K562 (cell line): ENCODE results near the gene TCHP. TPM values are rescaled to one million over a fixed set of nuclear protein-coding genes. Genes with fewer than 3 reads are reported as not detected.

Experiments used
- ATAC-seq: fragments of 200-7000 bp; cut with Tn5 transposase; 3 replicates; pipeline ENCODE4 v1.9.1; 2020; ENCODE audit warnings: moderate library complexity
- BruUV-seq: library from RNA; stranded (reverse); fragments of 400-500 nt; replicated peaks from 2 replicates; lab custom pipeline; 2021; lab: Mats Ljungman, UMichigan
- CTCF ChIA-PET: fragments of 300-600 bp; formaldehyde crosslinking; extraction: SDS; loops from one replicate; lab custom pipeline; 2021; ENCODE audit warnings: low intra/inter-chr PET ratio; lab: Yijun Ruan, JAX
- POLR2A ChIA-PET: fragments of 300-600, 350-650 bp; sonication (Branson Sonifier 250); formaldehyde crosslinking; extraction: SDS; loops from one replicate; lab custom pipeline; 2021; ENCODE audit warnings: antibody characterized with exemption, inconsistent platforms; lab: Yijun Ruan, JAX
- DNase-seq, 4 experiments: peaks; one replicate each; pipeline versions ENCODE4 v3.0.0 to v3.0.0-alpha.2; 2011 to 2018; ENCODE audit warnings: low spot score in 3 of 4, mixed read lengths in 3 of 4; ENCODE audit errors: extremely low read depth in 1 of 4
- FAIRE-seq: peaks from 2 replicates; lab custom pipeline; 2011; peaks lifted over from hg19 to GRCh38; lab: Jason Lieb, UNC
- H2AFZ ChIP-seq: 2 replicates; pipeline ENCODE4 v1.6.0; 2011; ENCODE audit warnings: low read depth, low read length, control low read depth, inconsistent platforms
- H3K27ac ChIP-seq: fragments of 200-600 bp; 3 replicates; pipeline ENCODE4 v1.8.0; 2011; ENCODE audit warnings: low read depth, mild to moderate bottlenecking, control low read depth, inconsistent platforms, low read length, moderate library complexity, mixed read lengths; ENCODE audit errors: extremely low read depth
- H3K27me3 ChIP-seq, 2 experiments: fragments of 300-600 bp in 1 of 2; 2 replicates in 1 of 2; 3 replicates in 1 of 2; pipeline versions ENCODE4 v1.6.0 to v1.8.0; 2011; ENCODE audit warnings: inconsistent platforms in 2 of 2, low read length in 2 of 2, mild to moderate bottlenecking in 1 of 2, mixed read lengths in 1 of 2, moderate library complexity in 1 of 2; ENCODE audit not compliant: control insufficient read depth in 2 of 2, insufficient read depth in 2 of 2
- H3K36me3 ChIP-seq: fragments of 300-600 bp; 3 replicates; pipeline ENCODE4 v1.8.0; 2011; ENCODE audit warnings: mild to moderate bottlenecking, low read length, inconsistent platforms; ENCODE audit not compliant: control insufficient read depth, insufficient read depth
- H3K4me1 ChIP-seq, 2 experiments: fragments of 200-600 bp in 1 of 2; replicated peaks in 1 of 2; 2 replicates in 1 of 2; 3 replicates in 1 of 2; pipeline versions ENCODE4 v1.5.1 to v1.8.0; 2011; ENCODE audit warnings: inconsistent platforms in 2 of 2, low read length in 2 of 2, mild to moderate bottlenecking in 1 of 2, mixed read lengths in 1 of 2, moderate library complexity in 1 of 2; ENCODE audit not compliant: control insufficient read depth in 2 of 2, insufficient read depth in 2 of 2
- H3K4me2 ChIP-seq: 2 replicates; pipeline ENCODE4 v1.6.1; 2011; ENCODE audit warnings: low read length, control low read depth, inconsistent platforms, mixed read lengths; ENCODE audit not compliant: insufficient read depth
- H3K4me3 ChIP-seq: fragments of 200-600 bp; sonication (generic), shearing (Covaris generic); 2 replicates; pipeline ENCODE4 v1.5.1; 2016; ENCODE audit warnings: control low read depth, inconsistent platforms
- H3K79me2 ChIP-seq: fragments of 200-600 bp; 3 replicates; pipeline ENCODE4 v1.8.0; 2011; ENCODE audit warnings: low read length, inconsistent platforms; ENCODE audit not compliant: control insufficient read depth, insufficient read depth
- H3K9ac ChIP-seq, 2 experiments: 2 replicates each; pipeline versions ENCODE4 v1.6.0 to v1.6.1; 2011; ENCODE audit warnings: low read depth in 2 of 2, low read length in 2 of 2, control low read depth in 1 of 2, inconsistent platforms in 1 of 2, mild to moderate bottlenecking in 1 of 2, mixed read lengths in 1 of 2; ENCODE audit not compliant: insufficient read depth in 1 of 2
- H3K9me1 ChIP-seq: one replicate; pipeline ENCODE4 v1.6.0; 2011; ENCODE audit warnings: inconsistent platforms, mild to moderate bottlenecking, low read length, moderate library complexity; ENCODE audit not compliant: control insufficient read depth, insufficient read depth
- H3K9me3 ChIP-seq: replicated peaks from 2 replicates; pipeline ENCODE4 v1.5.1; 2011; ENCODE audit warnings: low read depth, low read length, inconsistent platforms; ENCODE audit not compliant: control insufficient read depth, insufficient read depth
- H4K20me1 ChIP-seq: replicated peaks from 2 replicates; pipeline ENCODE4 v1.6.1; 2011; ENCODE audit warnings: low read length, inconsistent platforms, mixed read lengths; ENCODE audit not compliant: control insufficient read depth, insufficient read depth
- KLF13 ChIP-seq: fragments of 450-650 bp; IDR thresholded peaks from 2 replicates; pipeline ENCODE4 v1.6.1; 2016; ENCODE audit warnings: missing genetic modification characterization, low read depth, mild to moderate bottlenecking, missing compliant biosample characterization, moderate library complexity, borderline replicate concordance
- MAFF ChIP-seq: IDR thresholded peaks from 2 replicates; pipeline ENCODE4 v1.6.1; 2012; ENCODE audit warnings: low read length, improper control_type of control experiment
- SP2 ChIP-seq: IDR thresholded peaks from 2 replicates; pipeline ENCODE4 v1.6.1; 2011; ENCODE audit warnings: mild to moderate bottlenecking, low read depth, low read length, moderate library complexity; ENCODE audit not compliant: poor library complexity, severe bottlenecking; ENCODE audit errors: extremely low read depth
- SRSF3 ChIP-seq: fragments of 200-400 bp; formaldehyde crosslinking; IDR thresholded peaks from 2 replicates; pipeline ENCODE4 v1.6.1; 2016; ENCODE audit warnings: mild to moderate bottlenecking, low read length, moderate library complexity; ENCODE audit not compliant: insufficient read depth
- STAT5B ChIP-seq: fragments of 250-450 bp; sonication (Bioruptor Pico); IDR thresholded peaks from 2 replicates; pipeline ENCODE4 v1.8.0; 2021; ENCODE audit warnings: mild to moderate bottlenecking, inconsistent platforms
- ZBTB8A ChIP-seq: fragments of 450-650 bp; IDR thresholded peaks from 2 replicates; pipeline ENCODE4 v1.6.1; 2018; ENCODE audit warnings: mild to moderate bottlenecking, moderate library complexity; ENCODE audit not compliant: partially characterized antibody
- ZNF311 ChIP-seq: fragments of 250-450 bp; sonication (Bioruptor Pico); IDR thresholded peaks from 2 replicates; pipeline ENCODE4 v1.4.0; 2020; ENCODE audit warnings: mild to moderate bottlenecking, moderate library complexity
- ZSCAN32 ChIP-seq: fragments of 450-650 bp; formaldehyde crosslinking; IDR thresholded peaks from 2 replicates; pipeline ENCODE4 v1.4.0; 2020; ENCODE audit warnings: mild to moderate bottlenecking, moderate library complexity
- WGBS: fragments of 100-300 bp; shearing (Covaris generic); methylation state at CpG from one replicate; pipeline ENCODE4 v1.1.6; 2016; ENCODE audit warnings: low coverage, mixed read lengths; ENCODE audit not compliant: insufficient coverage; ENCODE audit errors: missing lambda C conversion rate; 5-methylcytosine and 5-hydroxymethylcytosine counted together
- in situ Hi-C: fragments of 300-500 bp; cut with MboI; formaldehyde crosslinking; loops from 4 replicates; pipeline ENCODE4 v1.15.0; 2018; ENCODE audit warnings: inconsistent platforms, mixed read lengths
- intact Hi-C: fragments of 100-400 bp; cut with micrococcal nuclease; formaldehyde crosslinking; loops from 2 replicates; pipeline ENCODE4 v1.14.2; 2022
- polyA plus RNA-seq, 8 experiments: library from polyadenylated mRNA; depleted of rRNA in 4 of 8; stranded (reverse) in 5 of 8; unstranded in 3 of 8; fragments of >200 nt; fragmentation: Nextera tagmentation in 2 of 8; fragmentation: Illumina TruSeq in 1 of 8; extraction: Ambion mirVana in 2 of 8; extraction: Trizol in 1 of 8; gene quantifications; 2 replicates each; pipeline versions ENCODE4 v1.2.1 to v1.2.3, GENCODE V29; 2011 to 2014; ENCODE audit warnings: inconsistent platforms in 1 of 8, missing spikeins in 1 of 8
- total RNA-seq, 7 experiments: library from RNA; depleted of rRNA in 6 of 7; stranded (reverse); fragments of >200 nt in 6 of 7; fragmentation: Illumina TruSeq in 2 of 7; extraction: Trizol in 2 of 7; gene quantifications; 2 replicates each; pipeline versions ENCODE4 v1.2.1 to v1.2.3, GENCODE V29; 2011 to 2021; ENCODE audit warnings: low replicate concordance in 1 of 7
- TF ChIP-seq, protein P1 (sequence below): fragments of 200-400 bp; formaldehyde crosslinking; IDR thresholded peaks from 2 replicates; pipeline ENCODE4 v1.6.1; 2017; ENCODE audit warnings: mild to moderate bottlenecking, low read depth, low read length, moderate library complexity
- TF ChIP-seq, protein P2 (sequence below): fragments of 200-800 bp; sonication (Bioruptor generic); IDR thresholded peaks from 2 replicates; pipeline ENCODE4 v1.6.1; 2017; ENCODE audit warnings: missing genetic modification characterization, missing compliant biosample characterization
- TF ChIP-seq, protein P3 (sequence below): fragments of 250-450 bp; sonication (Bioruptor Pico); IDR thresholded peaks from 2 replicates; pipeline ENCODE4 v1.8.0; 2022; ENCODE audit warnings: inconsistent platforms, mild to moderate bottlenecking, moderate library complexity, borderline replicate concordance

TCHP gene
- total and polyA plus RNA-seq, 9 of the 15 experiments (the other 6 are each of a cell fraction or from before 2014, with no cell fraction given), result 3.4 to 30.4 (median 19.7) TPM

DNA sequence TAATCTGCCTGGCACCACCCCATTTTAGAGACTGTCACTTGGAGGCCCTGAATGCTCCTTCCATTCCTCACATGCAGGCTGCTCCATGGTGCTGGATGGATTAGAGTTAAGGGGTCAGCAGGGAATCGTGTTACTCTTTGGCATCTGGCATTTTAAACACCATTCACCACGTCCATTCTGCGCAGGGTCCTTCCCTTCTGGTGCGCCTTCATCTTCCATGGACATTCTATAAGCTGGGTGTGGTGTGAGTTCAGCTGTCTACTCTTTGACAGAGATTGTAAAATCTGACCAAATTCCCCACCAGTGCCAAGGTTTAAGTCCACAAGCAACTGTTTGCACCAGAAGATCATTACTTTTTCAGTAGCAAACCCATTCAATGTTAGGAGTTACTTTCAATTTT lies 48.3 kb downstream of the TCHP start:
- Histone ChIP-seq H3K4me2 (no peak overlapping the region), H2AFZ (no peak overlapping the region), H3K9ac (no peak overlapping the region; a peak in 1 of 4 replicates), H3K4me1 (no peaks in the 10 kb centered on the region; a peak in 1 of 5 replicates), H3K27me3 (no peaks in the 10 kb centered on the region)
- DNase-seq, result no peak
- WGBS, result 74% methylated on average over 4 of the region's 4 CpGs
- TF ChIP-seq ZBTB8A (no peak), MAFF (no peak), SP2 (no peak), KLF13 (tag) (no peak), ZNF311 (CRISPR knock-in tag) (no peak), STAT5B (CRISPR knock-in tag) (no peak), SRSF3 (no peak), ZSCAN32 (CRISPR knock-in tag) (no peak)
- TF ChIP-seq, protein P1, sequence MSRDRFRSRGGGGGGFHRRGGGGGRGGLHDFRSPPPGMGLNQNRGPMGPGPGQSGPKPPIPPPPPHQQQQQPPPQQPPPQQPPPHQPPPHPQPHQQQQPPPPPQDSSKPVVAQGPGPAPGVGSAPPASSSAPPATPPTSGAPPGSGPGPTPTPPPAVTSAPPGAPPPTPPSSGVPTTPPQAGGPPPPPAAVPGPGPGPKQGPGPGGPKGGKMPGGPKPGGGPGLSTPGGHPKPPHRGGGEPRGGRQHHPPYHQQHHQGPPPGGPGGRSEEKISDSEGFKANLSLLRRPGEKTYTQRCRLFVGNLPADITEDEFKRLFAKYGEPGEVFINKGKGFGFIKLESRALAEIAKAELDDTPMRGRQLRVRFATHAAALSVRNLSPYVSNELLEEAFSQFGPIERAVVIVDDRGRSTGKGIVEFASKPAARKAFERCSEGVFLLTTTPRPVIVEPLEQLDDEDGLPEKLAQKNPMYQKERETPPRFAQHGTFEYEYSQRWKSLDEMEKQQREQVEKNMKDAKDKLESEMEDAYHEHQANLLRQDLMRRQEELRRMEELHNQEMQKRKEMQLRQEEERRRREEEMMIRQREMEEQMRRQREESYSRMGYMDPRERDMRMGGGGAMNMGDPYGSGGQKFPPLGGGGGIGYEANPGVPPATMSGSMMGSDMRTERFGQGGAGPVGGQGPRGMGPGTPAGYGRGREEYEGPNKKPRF, result no peak
- TF ChIP-seq, protein P2, sequence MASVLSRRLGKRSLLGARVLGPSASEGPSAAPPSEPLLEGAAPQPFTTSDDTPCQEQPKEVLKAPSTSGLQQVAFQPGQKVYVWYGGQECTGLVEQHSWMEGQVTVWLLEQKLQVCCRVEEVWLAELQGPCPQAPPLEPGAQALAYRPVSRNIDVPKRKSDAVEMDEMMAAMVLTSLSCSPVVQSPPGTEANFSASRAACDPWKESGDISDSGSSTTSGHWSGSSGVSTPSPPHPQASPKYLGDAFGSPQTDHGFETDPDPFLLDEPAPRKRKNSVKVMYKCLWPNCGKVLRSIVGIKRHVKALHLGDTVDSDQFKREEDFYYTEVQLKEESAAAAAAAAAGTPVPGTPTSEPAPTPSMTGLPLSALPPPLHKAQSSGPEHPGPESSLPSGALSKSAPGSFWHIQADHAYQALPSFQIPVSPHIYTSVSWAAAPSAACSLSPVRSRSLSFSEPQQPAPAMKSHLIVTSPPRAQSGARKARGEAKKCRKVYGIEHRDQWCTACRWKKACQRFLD, result no peak
- TF ChIP-seq, protein P3, sequence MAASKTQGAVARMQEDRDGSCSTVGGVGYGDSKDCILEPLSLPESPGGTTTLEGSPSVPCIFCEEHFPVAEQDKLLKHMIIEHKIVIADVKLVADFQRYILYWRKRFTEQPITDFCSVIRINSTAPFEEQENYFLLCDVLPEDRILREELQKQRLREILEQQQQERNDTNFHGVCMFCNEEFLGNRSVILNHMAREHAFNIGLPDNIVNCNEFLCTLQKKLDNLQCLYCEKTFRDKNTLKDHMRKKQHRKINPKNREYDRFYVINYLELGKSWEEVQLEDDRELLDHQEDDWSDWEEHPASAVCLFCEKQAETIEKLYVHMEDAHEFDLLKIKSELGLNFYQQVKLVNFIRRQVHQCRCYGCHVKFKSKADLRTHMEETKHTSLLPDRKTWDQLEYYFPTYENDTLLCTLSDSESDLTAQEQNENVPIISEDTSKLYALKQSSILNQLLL, result no peak
- TF ChIP-seq, all 486 proteins: peak for 0
- in situ Hi-C loops, result no loop called here
- no peak overlapping the region for H3K4me3 ChIP-seq
- FAIRE-seq (no peak), ATAC-seq (no peak)
- H3K36me3 ChIP-seq, result peaks cover 74% of the 10 kb centered on the region
- intact Hi-C loops, result no loop called here
- H3K27ac ChIP-seq, result no peak overlapping the region
- H3K9me1 ChIP-seq, result no peaks in the 10 kb centered on the region
- H3K79me2 ChIP-seq, result no peaks in the 10 kb centered on the region
- H4K20me1 ChIP-seq, result no peaks in the 10 kb centered on the region
- POLR2A ChIA-PET, result interaction anchor here (0.6 kb wide), 1 partner anchor 261 kb away, joined by 3 read pairs; no protein-coding TSS in a partner anchor
- H3K9me3 ChIP-seq, result no peaks in the 10 kb centered on the region
- CTCF ChIA-PET, result no interaction called here
- BruUV-seq, result no TSS peak
